SK-N-SH treated with all-trans-retinoic acid at 6 μM for 48 hours (cell line): ENCODE data around the gene EPHB2.

Source experiments
- ATAC-seq: fragments of 200-7000 bp; cut with Tn5 transposase; 3 replicates; pipeline ENCODE4 v1.9.1; 2020; ENCODE audit warnings: mild to moderate bottlenecking, moderate library complexity
- ARNTL ChIP-seq: fragments of 450-650 bp; formaldehyde crosslinking; IDR thresholded peaks from 2 replicates; pipeline ENCODE4 v1.5.0; 2020; ENCODE audit warnings: low read depth, mild to moderate bottlenecking, moderate library complexity, borderline replicate concordance
- BACH2 ChIP-seq: fragments of 250-450 bp; sonication (Bioruptor Pico); IDR thresholded peaks from 2 replicates; pipeline ENCODE4 v1.9.0; 2021; ENCODE audit warnings: mild to moderate bottlenecking, borderline replicate concordance
- CSDC2 ChIP-seq: fragments of 250-450 bp; sonication (Bioruptor Pico); IDR thresholded peaks from 2 replicates; pipeline ENCODE4 v1.5.0; 2020; ENCODE audit warnings: mild to moderate bottlenecking, moderate library complexity
- ESRRG ChIP-seq: fragments of 250-450 bp; sonication (Bioruptor Pico); IDR thresholded peaks from 2 replicates; pipeline ENCODE4 v1.6.1; 2021; ENCODE audit warnings: mild to moderate bottlenecking
- GLIS3 ChIP-seq: fragments of 250-450 bp; sonication (Bioruptor Pico); IDR thresholded peaks from 2 replicates; pipeline ENCODE4 v1.5.0; 2020; ENCODE audit warnings: mild to moderate bottlenecking, moderate library complexity
- ISL1 ChIP-seq: fragments of 250-450 bp; sonication (Bioruptor Pico); IDR thresholded peaks from 2 replicates; pipeline ENCODE4 v2.1.2; 2022; ENCODE audit warnings: mild to moderate bottlenecking, moderate library complexity
- OSR1 ChIP-seq: fragments of 250-450 bp; sonication (Bioruptor Pico); IDR thresholded peaks from 2 replicates; pipeline ENCODE4 v1.8.0; 2022; ENCODE audit warnings: moderate library complexity, mild to moderate bottlenecking, inconsistent platforms
- PPARA ChIP-seq: fragments of 250-450 bp; sonication (Bioruptor Pico); IDR thresholded peaks from 2 replicates; pipeline ENCODE4 v1.5.0; 2020; ENCODE audit warnings: mild to moderate bottlenecking, borderline replicate concordance
- RARB ChIP-seq: fragments of 250-450 bp; sonication (Bioruptor Pico); IDR thresholded peaks from 2 replicates; pipeline ENCODE4 v1.8.0; 2021; ENCODE audit warnings: mild to moderate bottlenecking, moderate library complexity
- SNAI2 ChIP-seq: fragments of 250-450 bp; sonication (Bioruptor Pico); IDR thresholded peaks from 2 replicates; pipeline ENCODE4 v1.5.0; 2020; ENCODE audit warnings: mild to moderate bottlenecking, moderate library complexity
- TCF4 ChIP-seq: fragments of 250-450 bp; sonication (Bioruptor Pico); IDR thresholded peaks from 2 replicates; pipeline ENCODE4 v1.8.0; 2021; ENCODE audit warnings: mild to moderate bottlenecking, moderate library complexity, borderline replicate concordance
- TOX ChIP-seq: fragments of 250-450 bp; sonication (Bioruptor Pico); IDR thresholded peaks from 2 replicates; pipeline ENCODE4 v1.8.0; 2021; ENCODE audit warnings: mild to moderate bottlenecking, moderate library complexity, borderline replicate concordance
- ZFP3 ChIP-seq: fragments of 250-450 bp; sonication (Bioruptor Pico); IDR thresholded peaks from 2 replicates; pipeline ENCODE4 v1.5.0; 2020; ENCODE audit warnings: mild to moderate bottlenecking, moderate library complexity
- ZFP30 ChIP-seq: fragments of 450-650 bp; formaldehyde crosslinking; IDR thresholded peaks from 2 replicates; pipeline ENCODE4 v1.5.0; 2022; ENCODE audit warnings: mild to moderate bottlenecking, moderate library complexity
- ZNF565 ChIP-seq: fragments of 450-650 bp; formaldehyde crosslinking; conservative IDR thresholded peaks from 2 replicates; pipeline ENCODE4 v1.5.0; 2020; ENCODE audit warnings: low read depth, mild to moderate bottlenecking, moderate library complexity
- ZNF70 ChIP-seq: fragments of 450-650 bp; formaldehyde crosslinking; IDR thresholded peaks from 2 replicates; pipeline ENCODE4 v1.5.0; 2020; ENCODE audit warnings: mild to moderate bottlenecking, moderate library complexity
- ZNF8 ChIP-seq: fragments of 450-650 bp; formaldehyde crosslinking; IDR thresholded peaks from 2 replicates; pipeline ENCODE4 v1.5.0; 2020; ENCODE audit warnings: mild to moderate bottlenecking, moderate library complexity
- TF ChIP-seq, protein P1 (sequence below): fragments of 250-450 bp; sonication (Bioruptor Pico); IDR thresholded peaks from 2 replicates; pipeline ENCODE4 v1.5.1; 2020; ENCODE audit warnings: low read depth, mild to moderate bottlenecking, moderate library complexity
- TF ChIP-seq, protein P2 (sequence below): fragments of 250-450 bp; sonication (Bioruptor Pico); IDR thresholded peaks from 2 replicates; pipeline ENCODE4 v1.8.0; 2021; ENCODE audit warnings: low read depth, mild to moderate bottlenecking, moderate library complexity, borderline replicate concordance
- TF ChIP-seq, protein P3 (sequence below): fragments of 250-450 bp; sonication (Bioruptor Pico); IDR thresholded peaks from 2 replicates; pipeline ENCODE4 v1.5.0; 2020; ENCODE audit warnings: mild to moderate bottlenecking, moderate library complexity
- TF ChIP-seq, protein P4 (sequence below): fragments of 250-450 bp; sonication (Bioruptor Pico); IDR thresholded peaks from 2 replicates; pipeline ENCODE4 v1.8.0; 2020; ENCODE audit warnings: mild to moderate bottlenecking, moderate library complexity, borderline replicate concordance

The EPHB2 gene

DNA sequence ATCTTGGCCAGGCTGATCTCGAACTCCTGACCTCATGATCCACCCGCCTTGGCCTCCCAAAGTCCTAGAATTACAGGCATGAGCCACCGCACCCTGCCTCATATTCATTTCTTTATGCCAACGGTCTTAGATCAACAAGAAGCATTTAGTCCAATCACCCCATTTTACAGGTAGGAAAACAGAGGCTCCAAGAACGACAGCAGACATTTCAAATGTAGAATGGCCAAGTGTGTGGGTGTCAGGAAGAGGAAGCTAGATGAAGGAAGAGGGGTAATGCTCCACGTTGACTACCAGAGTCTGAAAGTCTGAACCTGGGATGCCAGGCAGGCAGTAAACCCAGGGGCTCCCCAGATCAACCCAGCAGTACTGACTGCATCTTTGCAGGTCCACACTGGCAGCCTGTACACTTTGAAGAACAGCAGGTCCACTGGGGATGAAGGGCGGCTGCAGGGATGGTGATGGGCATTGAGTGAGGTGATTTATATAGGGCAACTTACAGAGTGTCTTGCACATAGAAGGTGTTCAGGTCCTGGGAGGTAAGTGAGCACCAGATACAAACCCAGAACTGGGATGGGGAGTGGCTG, 120.2 kb downstream of the EPHB2 start:
- no peak for ATAC-seq
- no peak for TF ChIP-seq ARNTL (CRISPR knock-in tag)
- no peak for TF ChIP-seq TOX (CRISPR knock-in tag)
- TF ChIP-seq, protein P1, sequence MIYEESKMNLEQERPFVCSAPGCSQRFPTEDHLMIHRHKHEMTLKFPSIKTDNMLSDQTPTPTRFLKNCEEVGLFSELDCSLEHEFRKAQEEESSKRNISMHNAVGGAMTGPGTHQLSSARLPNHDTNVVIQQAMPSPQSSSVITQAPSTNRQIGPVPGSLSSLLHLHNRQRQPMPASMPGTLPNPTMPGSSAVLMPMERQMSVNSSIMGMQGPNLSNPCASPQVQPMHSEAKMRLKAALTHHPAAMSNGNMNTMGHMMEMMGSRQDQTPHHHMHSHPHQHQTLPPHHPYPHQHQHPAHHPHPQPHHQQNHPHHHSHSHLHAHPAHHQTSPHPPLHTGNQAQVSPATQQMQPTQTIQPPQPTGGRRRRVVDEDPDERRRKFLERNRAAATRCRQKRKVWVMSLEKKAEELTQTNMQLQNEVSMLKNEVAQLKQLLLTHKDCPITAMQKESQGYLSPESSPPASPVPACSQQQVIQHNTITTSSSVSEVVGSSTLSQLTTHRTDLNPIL (CRISPR knock-in tag), result no peak
- no peak for TF ChIP-seq OSR1 (CRISPR knock-in tag)
- TF ChIP-seq ZNF8, result no peak
- no peak for TF ChIP-seq ZFP3
- TF ChIP-seq TCF4 (CRISPR knock-in tag), result no peak
- TF ChIP-seq GLIS3 (CRISPR knock-in tag), result no peak
- TF ChIP-seq SNAI2 (CRISPR knock-in tag), result no peak
- no peak for TF ChIP-seq ZNF70 (CRISPR knock-in tag)

DNA sequence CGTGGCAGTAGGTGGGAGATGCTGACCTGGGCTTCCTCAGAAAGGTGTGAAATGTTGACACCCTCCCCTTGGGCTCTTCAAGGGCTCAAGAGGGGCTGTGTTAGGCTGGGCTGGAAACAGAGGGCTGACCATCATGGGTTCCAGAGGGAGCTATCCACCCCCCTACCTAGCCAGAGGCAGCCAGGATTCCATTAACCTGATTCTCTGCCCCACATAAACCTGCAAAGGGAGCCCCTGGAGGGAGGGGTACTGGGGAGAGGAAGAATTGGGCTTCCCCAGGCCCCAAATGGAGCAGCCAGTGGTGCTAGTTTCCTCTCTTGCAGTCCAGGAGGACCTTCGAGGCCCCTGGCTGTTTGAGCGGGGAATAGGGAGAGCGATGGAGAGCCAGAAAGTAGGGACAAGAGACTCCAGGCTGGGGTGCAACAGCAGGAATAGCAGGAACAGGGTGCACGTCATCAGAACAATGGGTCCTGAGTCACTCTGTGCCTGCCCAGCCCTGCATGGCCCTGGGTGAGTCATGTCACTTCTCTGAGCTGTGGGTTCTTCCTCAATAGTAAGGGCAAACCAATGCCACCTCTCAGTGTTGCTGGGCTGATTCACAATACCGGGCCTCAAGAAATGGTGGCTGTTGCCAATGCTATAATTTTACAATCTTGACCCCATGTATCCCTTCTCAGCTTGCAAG, 121.2 kb downstream of the EPHB2 start:
- TF ChIP-seq GLIS3 (CRISPR knock-in tag) (no peak), ISL1 (CRISPR knock-in tag) (no peak), ZFP30 (CRISPR knock-in tag) (no peak), ZNF70 (CRISPR knock-in tag) (no peak), ZNF565 (no peak), CSDC2 (CRISPR knock-in tag) (no peak)
- TF ChIP-seq, protein P2, sequence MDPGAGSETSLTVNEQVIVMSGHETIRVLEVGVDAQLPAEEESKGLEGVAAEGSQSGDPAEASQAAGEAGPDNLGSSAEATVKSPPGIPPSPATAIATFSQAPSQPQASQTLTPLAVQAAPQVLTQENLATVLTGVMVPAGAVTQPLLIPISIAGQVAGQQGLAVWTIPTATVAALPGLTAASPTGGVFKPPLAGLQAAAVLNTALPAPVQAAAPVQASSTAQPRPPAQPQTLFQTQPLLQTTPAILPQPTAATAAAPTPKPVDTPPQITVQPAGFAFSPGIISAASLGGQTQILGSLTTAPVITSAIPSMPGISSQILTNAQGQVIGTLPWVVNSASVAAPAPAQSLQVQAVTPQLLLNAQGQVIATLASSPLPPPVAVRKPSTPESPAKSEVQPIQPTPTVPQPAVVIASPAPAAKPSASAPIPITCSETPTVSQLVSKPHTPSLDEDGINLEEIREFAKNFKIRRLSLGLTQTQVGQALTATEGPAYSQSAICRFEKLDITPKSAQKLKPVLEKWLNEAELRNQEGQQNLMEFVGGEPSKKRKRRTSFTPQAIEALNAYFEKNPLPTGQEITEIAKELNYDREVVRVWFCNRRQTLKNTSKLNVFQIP, result no peak
- peak; percentile 87 for ATAC-seq

DNA sequence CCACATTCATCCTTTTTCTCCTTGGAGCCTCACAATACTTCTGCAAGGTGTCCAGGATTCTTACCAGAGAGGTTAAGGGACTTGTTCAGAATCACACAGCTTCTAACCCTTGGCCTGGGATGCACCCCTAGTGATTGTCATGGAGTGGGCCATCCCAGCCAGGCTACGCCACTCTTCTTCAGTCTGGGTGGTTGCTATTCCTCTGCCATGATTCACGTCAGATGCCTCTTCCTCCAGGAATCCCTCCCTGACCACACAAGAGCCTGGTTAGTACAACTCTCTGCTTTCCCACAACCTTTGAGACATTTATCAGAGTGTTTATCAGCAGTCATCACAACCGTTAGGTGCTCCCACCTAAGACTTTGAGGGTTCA, 121.8 kb downstream of the EPHB2 start:
- TF ChIP-seq ESRRG (CRISPR knock-in tag) (no peak), TOX (CRISPR knock-in tag) (no peak), PPARA (CRISPR knock-in tag) (no peak), ZFP3 (no peak), ARNTL (CRISPR knock-in tag) (no peak), ISL1 (CRISPR knock-in tag) (no peak), RARB (CRISPR knock-in tag) (no peak), BACH2 (CRISPR knock-in tag) (no peak), GLIS3 (CRISPR knock-in tag) (no peak), ZNF565 (no peak), TCF4 (CRISPR knock-in tag) (no peak), SNAI2 (CRISPR knock-in tag) (no peak), ZFP30 (CRISPR knock-in tag) (no peak)
- TF ChIP-seq, protein P3, sequence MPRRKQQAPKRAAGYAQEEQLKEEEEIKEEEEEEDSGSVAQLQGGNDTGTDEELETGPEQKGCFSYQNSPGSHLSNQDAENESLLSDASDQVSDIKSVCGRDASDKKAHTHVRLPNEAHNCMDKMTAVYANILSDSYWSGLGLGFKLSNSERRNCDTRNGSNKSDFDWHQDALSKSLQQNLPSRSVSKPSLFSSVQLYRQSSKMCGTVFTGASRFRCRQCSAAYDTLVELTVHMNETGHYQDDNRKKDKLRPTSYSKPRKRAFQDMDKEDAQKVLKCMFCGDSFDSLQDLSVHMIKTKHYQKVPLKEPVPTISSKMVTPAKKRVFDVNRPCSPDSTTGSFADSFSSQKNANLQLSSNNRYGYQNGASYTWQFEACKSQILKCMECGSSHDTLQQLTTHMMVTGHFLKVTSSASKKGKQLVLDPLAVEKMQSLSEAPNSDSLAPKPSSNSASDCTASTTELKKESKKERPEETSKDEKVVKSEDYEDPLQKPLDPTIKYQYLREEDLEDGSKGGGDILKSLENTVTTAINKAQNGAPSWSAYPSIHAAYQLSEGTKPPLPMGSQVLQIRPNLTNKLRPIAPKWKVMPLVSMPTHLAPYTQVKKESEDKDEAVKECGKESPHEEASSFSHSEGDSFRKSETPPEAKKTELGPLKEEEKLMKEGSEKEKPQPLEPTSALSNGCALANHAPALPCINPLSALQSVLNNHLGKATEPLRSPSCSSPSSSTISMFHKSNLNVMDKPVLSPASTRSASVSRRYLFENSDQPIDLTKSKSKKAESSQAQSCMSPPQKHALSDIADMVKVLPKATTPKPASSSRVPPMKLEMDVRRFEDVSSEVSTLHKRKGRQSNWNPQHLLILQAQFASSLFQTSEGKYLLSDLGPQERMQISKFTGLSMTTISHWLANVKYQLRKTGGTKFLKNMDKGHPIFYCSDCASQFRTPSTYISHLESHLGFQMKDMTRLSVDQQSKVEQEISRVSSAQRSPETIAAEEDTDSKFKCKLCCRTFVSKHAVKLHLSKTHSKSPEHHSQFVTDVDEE, result no peak
- TF ChIP-seq, protein P4, sequence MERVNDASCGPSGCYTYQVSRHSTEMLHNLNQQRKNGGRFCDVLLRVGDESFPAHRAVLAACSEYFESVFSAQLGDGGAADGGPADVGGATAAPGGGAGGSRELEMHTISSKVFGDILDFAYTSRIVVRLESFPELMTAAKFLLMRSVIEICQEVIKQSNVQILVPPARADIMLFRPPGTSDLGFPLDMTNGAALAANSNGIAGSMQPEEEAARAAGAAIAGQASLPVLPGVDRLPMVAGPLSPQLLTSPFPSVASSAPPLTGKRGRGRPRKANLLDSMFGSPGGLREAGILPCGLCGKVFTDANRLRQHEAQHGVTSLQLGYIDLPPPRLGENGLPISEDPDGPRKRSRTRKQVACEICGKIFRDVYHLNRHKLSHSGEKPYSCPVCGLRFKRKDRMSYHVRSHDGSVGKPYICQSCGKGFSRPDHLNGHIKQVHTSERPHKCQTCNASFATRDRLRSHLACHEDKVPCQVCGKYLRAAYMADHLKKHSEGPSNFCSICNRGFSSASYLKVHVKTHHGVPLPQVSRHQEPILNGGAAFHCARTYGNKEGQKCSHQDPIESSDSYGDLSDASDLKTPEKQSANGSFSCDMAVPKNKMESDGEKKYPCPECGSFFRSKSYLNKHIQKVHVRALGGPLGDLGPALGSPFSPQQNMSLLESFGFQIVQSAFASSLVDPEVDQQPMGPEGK, result no peak
- TF ChIP-seq, protein P1 (CRISPR knock-in tag), result no peak
- ATAC-seq, result peak; percentile 18; the same call in 2 of the 3 replicates
